Peyer's patch (tissue), 4 donors: ENCODE results near the gene AUTS2. TPM values are rescaled to one million over a fixed set of nuclear protein-coding genes. Genes with fewer than 3 reads are reported as not detected.

Source experiments
- DNase-seq, 3 donors: peaks; one replicate each; pipeline ENCODE4 v3.0.0-alpha.2; 2017 to 2019
- H3K27ac ChIP-seq, 4 donors: fragments of 200-600 bp; sonication (generic); one replicate each; pipeline ENCODE4 v1.5.1; 2016 to 2019
- H3K27me3 ChIP-seq, 2 donors: fragments of 200-600 bp; sonication (generic); one replicate each; pipeline ENCODE4 v1.5.1; 2019
- H3K36me3 ChIP-seq, 3 donors: fragments of 200-600 bp; sonication (generic); one replicate each; pipeline ENCODE4 v1.5.1; 2016 to 2019
- H3K4me1 ChIP-seq, 4 donors: fragments of 200-600 bp; sonication (generic); one replicate each; pipeline ENCODE4 v1.5.1; 2016 to 2019
- H3K4me3 ChIP-seq, 4 donors: fragments of 200-600 bp; sonication (generic); 1 replicate in 3 of 4; 2 replicates in 1 of 4; pipeline ENCODE4 v1.5.1; 2016 to 2019; ENCODE audit warnings: mild to moderate bottlenecking in 1 of 4
- H3K9me3 ChIP-seq, 4 donors: fragments of 200-600 bp; sonication (generic); one replicate each; pipeline ENCODE4 v1.5.1; 2016 to 2019; ENCODE audit warnings: mild to moderate bottlenecking in 1 of 4
- POLR2A ChIP-seq, 2 donors: fragments of 450-650 bp; IDR thresholded peaks; one replicate each; pipeline ENCODE4 v1.5.1; 2017; ENCODE audit warnings: antibody characterized with exemption in 2 of 2, mild to moderate bottlenecking in 2 of 2, moderate library complexity in 2 of 2
- total RNA-seq, 4 donors: library from RNA; depleted of rRNA; stranded (reverse); fragments of >200 nt; gene quantifications; one replicate each; pipeline ENCODE4 v1.1.0, GENCODE V29; 2016
- TF ChIP-seq, protein P1 (sequence below), 6 experiments: fragments of 450-650 bp in 4 of 6; fragments of 200-600 bp in 2 of 6; sonication (generic) in 1 of 6; IDR thresholded peaks; one replicate each; pipeline ENCODE4 v1.5.1; 2017 to 2019; ENCODE audit warnings: antibody characterized with exemption in 6 of 6, mild to moderate bottlenecking in 3 of 6, moderate library complexity in 1 of 6

The AUTS2 gene
- total RNA-seq, 4 donors from 2014 or later: 55.9 to 90.0 (median 72.6) TPM

DNA sequence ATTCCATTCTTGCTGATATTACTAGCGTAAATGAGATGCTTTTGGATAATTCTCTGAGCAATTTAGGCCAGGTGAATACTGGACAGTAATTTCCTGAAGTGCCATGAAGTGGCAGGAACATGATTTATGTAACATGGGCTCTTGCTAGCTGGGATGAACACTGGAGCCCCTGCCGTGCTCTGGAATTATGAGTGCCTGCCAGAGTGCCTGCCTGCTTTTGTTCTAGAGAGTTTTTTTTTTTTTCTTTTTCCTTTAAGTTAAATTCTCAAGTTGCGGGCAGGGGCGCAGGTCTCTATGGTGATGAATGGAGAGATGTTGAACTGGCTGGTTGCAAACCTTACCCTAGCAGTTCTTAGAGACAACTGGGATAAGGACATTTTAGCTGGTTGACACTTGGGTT lies 165.9 kb downstream of the AUTS2 start:
- H3K36me3 ChIP-seq: no peaks in the 10 kb centered on the region
- no peak for DNase-seq
- TF ChIP-seq POLR2A (IDR thresholded peaks at IDR 0.05): no peak
- TF ChIP-seq, protein P1, sequence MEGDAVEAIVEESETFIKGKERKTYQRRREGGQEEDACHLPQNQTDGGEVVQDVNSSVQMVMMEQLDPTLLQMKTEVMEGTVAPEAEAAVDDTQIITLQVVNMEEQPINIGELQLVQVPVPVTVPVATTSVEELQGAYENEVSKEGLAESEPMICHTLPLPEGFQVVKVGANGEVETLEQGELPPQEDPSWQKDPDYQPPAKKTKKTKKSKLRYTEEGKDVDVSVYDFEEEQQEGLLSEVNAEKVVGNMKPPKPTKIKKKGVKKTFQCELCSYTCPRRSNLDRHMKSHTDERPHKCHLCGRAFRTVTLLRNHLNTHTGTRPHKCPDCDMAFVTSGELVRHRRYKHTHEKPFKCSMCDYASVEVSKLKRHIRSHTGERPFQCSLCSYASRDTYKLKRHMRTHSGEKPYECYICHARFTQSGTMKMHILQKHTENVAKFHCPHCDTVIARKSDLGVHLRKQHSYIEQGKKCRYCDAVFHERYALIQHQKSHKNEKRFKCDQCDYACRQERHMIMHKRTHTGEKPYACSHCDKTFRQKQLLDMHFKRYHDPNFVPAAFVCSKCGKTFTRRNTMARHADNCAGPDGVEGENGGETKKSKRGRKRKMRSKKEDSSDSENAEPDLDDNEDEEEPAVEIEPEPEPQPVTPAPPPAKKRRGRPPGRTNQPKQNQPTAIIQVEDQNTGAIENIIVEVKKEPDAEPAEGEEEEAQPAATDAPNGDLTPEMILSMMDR (IDR thresholded peaks at IDR 0.05): no peak
- H3K4me3 ChIP-seq: no peak overlapping the region
- no peaks in the 10 kb centered on the region for H3K27me3 ChIP-seq
- no peaks in the 10 kb centered on the region for H3K4me1 ChIP-seq
- H3K27ac ChIP-seq: no peak overlapping the region
- H3K9me3 ChIP-seq: no peaks in the 10 kb centered on the region

DNA sequence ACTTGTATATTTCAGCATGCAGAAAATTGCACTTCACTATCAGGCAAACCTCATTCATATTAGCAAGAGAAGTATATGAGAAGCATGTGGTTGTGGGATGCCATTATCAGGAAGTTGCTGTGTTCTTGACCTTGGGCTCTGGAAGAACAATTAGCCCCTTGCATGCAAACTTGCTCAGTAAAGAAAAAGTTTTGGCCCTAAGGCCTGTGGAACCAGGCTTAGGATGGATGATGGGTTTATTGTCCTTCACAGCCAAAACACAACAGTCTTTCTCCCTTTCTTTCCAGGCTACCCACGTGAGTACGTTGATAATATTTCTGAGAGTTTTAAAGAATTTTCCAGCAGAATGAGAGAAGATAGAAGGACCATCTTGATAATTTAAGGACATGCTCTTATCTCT lies 166.4 kb downstream of the AUTS2 start:
- Histone ChIP-seq H3K4me3 (no peak overlapping the region), H3K36me3 (no peaks in the 10 kb centered on the region), H3K4me1 (no peaks in the 10 kb centered on the region), H3K9me3 (no peaks in the 10 kb centered on the region), H3K27ac (no peak overlapping the region), H3K27me3 (no peaks in the 10 kb centered on the region)
- DNase-seq: no peak
- TF ChIP-seq POLR2A (IDR thresholded peaks at IDR 0.05): no peak
- TF ChIP-seq, protein P1 (IDR thresholded peaks at IDR 0.05): no peak

DNA sequence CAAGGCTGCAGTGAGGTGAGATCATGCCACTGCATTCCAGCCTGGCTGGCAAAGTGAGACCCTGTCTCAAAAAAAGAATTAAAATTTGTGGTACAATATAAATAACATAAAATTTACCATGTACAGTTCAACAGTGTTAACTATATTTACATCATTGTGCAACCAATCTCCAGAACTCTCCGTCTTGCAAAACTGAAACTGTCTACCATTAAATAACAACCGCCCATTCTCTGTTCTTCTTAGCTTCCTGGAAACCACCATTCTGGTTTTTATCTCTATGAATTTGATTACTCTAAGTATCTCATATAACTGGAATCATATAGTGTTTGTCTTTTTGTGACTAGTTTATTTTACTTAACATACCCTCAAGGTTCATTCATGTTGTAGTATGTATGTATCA lies 167.6 kb downstream of the AUTS2 start:
- no peak for TF ChIP-seq POLR2A (IDR thresholded peaks at IDR 0.05)
- TF ChIP-seq, protein P1 (IDR thresholded peaks at IDR 0.05): no peak
- Histone ChIP-seq H3K4me3 (no peak overlapping the region), H3K27me3 (no peaks in the 10 kb centered on the region), H3K9me3 (no peaks in the 10 kb centered on the region), H3K36me3 (no peaks in the 10 kb centered on the region), H3K4me1 (no peaks in the 10 kb centered on the region), H3K27ac (no peak overlapping the region)
- no peak for DNase-seq

DNA sequence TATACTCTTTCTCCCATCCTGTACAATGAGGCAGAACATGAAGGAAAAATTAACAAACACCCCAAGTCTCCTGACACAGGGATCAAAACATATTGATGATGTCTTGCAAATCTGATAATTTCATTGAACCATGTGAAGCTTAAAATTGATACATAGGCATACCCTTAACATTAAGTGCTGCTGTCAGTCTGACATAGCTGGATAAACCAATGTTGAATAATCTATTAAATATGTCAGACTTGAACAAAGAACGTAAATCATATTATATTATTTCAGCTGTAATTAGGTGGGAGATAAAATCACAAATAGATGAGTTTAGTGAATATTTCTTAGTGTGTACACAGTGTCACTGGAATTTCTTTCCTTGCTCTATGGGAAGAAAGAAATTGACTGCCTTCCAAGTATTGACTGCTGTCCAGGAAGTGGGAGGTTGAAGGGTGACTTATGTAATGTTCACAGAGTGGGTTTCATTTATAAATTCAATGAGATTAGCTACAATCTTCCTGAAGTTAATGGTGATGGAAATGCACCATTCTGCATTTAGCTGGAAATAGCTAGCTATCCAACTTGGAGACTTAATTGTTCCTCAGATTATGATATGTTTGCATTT lies 170.8 kb downstream of the AUTS2 start:
- H3K4me3 ChIP-seq: no peak overlapping the region
- TF ChIP-seq, protein P1 (IDR thresholded peaks at IDR 0.05): no peak
- H3K4me1 ChIP-seq: no peaks in the 10 kb centered on the region
- no peaks in the 10 kb centered on the region for H3K9me3 ChIP-seq
- no peaks in the 10 kb centered on the region for H3K27me3 ChIP-seq
- DNase-seq: no peak
- H3K36me3 ChIP-seq: no peaks in the 10 kb centered on the region
- H3K27ac ChIP-seq: no peak overlapping the region

DNA sequence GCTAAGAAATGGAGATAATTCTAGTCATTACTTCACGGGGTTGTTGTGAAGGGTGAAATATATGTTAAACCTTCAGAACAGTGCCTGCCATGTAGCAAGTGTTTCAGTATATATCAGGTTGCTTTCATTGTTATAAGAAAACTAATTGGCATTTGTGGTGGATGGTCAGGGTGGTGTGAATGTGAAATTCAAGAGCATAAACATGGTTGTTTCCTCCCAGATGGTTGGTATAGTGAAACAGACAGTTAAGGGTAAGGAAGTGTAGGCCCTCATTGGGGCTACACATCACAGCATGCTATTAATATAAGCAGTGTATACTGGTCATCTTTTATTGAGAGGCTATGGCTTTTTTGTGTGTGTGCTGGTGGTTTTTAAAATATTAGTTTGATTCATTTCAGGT lies 171.6 kb downstream of the AUTS2 start:
- DNase-seq: no peak
- no peaks in the 10 kb centered on the region for H3K36me3 ChIP-seq
- no peaks in the 10 kb centered on the region for H3K27me3 ChIP-seq
- no peaks in the 10 kb centered on the region for H3K4me1 ChIP-seq
- H3K4me3 ChIP-seq: no peak overlapping the region
- no peaks in the 10 kb centered on the region for H3K9me3 ChIP-seq
- no peak for TF ChIP-seq POLR2A (IDR thresholded peaks at IDR 0.05)
- TF ChIP-seq, protein P1 (IDR thresholded peaks at IDR 0.05): no peak
- H3K27ac ChIP-seq: no peak overlapping the region

DNA sequence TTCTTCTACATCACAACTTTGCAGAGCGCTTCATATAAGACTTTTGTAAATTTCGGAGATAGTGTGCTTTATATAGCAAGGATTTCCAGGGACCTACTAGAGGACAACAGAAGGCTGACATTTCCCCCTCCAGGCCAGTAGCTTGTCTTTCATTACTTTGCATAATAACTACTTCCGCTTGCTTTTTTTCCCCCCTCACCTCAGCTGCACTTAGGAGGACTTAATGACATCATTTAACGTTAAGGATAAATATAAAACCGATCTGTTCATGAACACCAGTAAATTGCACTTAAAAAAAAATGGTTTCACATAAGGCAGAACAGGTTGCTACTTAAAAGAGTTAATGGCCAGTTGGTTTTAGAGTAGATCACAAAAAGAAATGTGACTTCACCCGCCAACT lies 172.3 kb downstream of the AUTS2 start:
- no peaks in the 10 kb centered on the region for H3K4me1 ChIP-seq
- no peaks in the 10 kb centered on the region for H3K9me3 ChIP-seq
- no peak for DNase-seq
- TF ChIP-seq, protein P1 (IDR thresholded peaks at IDR 0.05): no peak
- no peak for TF ChIP-seq POLR2A (IDR thresholded peaks at IDR 0.05)
- no peak overlapping the region for H3K27ac ChIP-seq
- no peak overlapping the region for H3K4me3 ChIP-seq
- H3K27me3 ChIP-seq: no peaks in the 10 kb centered on the region
- no peaks in the 10 kb centered on the region for H3K36me3 ChIP-seq
